ENCODE results near the gene HDHD3. TPM values are rescaled to one million over a fixed set of nuclear protein-coding genes. Genes with fewer than 3 reads are reported as not detected.

Gene HDHD3
- total RNA-seq, 4 donors from 2014 or later = 17.0 to 31.3 (median 25.1) TPM

- WGBS, 2 donors (ENCODE audit: low coverage in 1 of 2) = 86 to 100% methylated on average over 1 to 5 of the region's 5 CpGs
- TF ChIP-seq, protein P1, sequence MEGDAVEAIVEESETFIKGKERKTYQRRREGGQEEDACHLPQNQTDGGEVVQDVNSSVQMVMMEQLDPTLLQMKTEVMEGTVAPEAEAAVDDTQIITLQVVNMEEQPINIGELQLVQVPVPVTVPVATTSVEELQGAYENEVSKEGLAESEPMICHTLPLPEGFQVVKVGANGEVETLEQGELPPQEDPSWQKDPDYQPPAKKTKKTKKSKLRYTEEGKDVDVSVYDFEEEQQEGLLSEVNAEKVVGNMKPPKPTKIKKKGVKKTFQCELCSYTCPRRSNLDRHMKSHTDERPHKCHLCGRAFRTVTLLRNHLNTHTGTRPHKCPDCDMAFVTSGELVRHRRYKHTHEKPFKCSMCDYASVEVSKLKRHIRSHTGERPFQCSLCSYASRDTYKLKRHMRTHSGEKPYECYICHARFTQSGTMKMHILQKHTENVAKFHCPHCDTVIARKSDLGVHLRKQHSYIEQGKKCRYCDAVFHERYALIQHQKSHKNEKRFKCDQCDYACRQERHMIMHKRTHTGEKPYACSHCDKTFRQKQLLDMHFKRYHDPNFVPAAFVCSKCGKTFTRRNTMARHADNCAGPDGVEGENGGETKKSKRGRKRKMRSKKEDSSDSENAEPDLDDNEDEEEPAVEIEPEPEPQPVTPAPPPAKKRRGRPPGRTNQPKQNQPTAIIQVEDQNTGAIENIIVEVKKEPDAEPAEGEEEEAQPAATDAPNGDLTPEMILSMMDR (IDR thresholded peaks at IDR 0.05) = no peak
- TF ChIP-seq POLR2AphosphoS5 (IDR thresholded peaks at IDR 0.05) (no peak), POLR2A (IDR thresholded peaks at IDR 0.05) (no peak), EP300 (IDR thresholded peaks at IDR 0.05) (no peak)
- peaks cover 0 to 17% of the 10 kb centered on the region in 2 donors for H3K36me3 ChIP-seq
- H3K9me3 ChIP-seq = no peaks in the 10 kb centered on the region
- H3K4me3 ChIP-seq = no peak overlapping the region
- peaks cover 0 to 26% (median 15%) of the 10 kb centered on the region in 3 donors for H3K4me1 ChIP-seq
- no peak overlapping the region for H3K27ac ChIP-seq
- no peak for ATAC-seq
- H3K27me3 ChIP-seq = no peaks in the 10 kb centered on the region
Measured at GRCh38 chr9:113398796-113399195, 22.0 kb upstream of the HDHD3 start.

DNA sequence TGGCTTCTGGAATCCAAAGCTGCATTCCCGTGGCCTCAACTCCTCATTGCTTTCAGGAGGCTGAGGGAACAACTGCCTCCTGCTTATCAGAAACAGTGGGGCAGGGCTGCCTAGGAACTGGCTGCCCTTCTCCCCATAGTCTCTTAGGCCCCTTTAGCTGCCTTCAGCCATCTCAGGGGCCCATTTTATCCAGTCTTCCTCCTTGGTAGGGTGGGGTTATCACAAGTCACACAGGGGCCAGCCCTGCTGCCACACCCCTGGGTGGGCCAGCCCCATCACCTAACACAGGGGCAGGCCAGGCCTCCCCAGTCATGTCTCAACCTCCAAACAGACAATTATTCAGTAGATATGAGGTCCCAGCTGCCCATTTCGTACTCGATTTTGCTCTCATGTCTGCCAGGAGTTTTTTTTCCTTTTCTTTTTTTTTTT lies 20.4 kb upstream of the HDHD3 start:
- Histone ChIP-seq H3K4me1 (peaks cover 0 to 26% (median 15%) of the 10 kb centered on the region in 3 donors), H3K9me3 (no peaks in the 10 kb centered on the region), H3K27ac (no peak overlapping the region), H3K4me3 (no peak overlapping the region), H3K36me3 (peaks cover 0 to 33% of the 10 kb centered on the region in 2 donors), H3K27me3 (no peaks in the 10 kb centered on the region)
- no peak for ATAC-seq
- 67% methylated on average over 2 of the region's 3 CpGs; no CpG with 5 or more reads in 1 of the 2 donors for WGBS, 2 donors (ENCODE audit: low coverage in 1 of 2)
- TF ChIP-seq POLR2A (IDR thresholded peaks at IDR 0.05) (no peak), EP300 (IDR thresholded peaks at IDR 0.05) (no peak), POLR2AphosphoS5 (IDR thresholded peaks at IDR 0.05) (no peak)
- TF ChIP-seq, protein P1 (IDR thresholded peaks at IDR 0.05) = no peak

DNA sequence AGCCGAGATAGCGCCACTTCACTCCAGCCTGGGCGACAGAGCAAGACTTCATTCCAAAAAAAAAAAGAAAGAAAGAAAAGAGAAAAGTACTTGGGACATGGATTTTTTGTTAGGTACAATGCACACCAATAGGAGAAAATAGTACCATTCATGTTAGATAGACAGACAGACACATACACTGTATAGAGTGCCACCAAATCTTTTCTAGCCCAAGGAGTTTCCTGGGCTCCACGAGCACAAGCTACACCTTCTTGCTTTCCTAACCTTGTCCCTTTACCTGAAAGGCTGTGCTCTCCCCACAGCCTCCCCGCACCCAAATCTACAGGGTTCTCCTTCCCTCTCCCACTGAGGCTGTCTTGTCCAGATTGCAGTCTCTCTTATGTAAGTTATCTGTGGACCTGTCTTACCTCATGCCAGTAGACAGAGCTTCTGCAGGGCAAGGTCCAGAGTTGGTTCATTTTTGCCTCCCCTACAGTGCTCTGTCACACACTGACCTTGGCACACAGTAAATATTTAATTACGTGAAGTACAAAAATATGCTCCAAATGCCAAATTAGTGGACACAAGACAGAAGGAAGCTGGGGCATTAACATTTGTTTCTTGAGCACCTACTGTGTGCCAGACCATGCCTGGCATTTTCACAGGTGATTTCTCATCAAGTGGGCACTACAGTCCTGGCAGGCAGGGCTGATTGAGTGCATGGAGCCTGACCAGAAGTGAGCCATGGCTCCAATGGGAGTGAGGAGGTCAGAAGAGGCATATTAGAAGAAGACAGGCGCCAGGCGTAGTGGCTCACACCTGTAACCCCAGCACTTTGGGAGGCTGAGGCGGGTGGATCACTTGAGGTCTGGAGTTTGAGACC lies 18.4 kb upstream of the HDHD3 start:
- H3K27ac ChIP-seq = no peak overlapping the region
- 92 to 95% methylated on average over 5 to 7 of the region's 9 CpGs for WGBS, 2 donors (ENCODE audit: low coverage in 1 of 2)

DNA sequence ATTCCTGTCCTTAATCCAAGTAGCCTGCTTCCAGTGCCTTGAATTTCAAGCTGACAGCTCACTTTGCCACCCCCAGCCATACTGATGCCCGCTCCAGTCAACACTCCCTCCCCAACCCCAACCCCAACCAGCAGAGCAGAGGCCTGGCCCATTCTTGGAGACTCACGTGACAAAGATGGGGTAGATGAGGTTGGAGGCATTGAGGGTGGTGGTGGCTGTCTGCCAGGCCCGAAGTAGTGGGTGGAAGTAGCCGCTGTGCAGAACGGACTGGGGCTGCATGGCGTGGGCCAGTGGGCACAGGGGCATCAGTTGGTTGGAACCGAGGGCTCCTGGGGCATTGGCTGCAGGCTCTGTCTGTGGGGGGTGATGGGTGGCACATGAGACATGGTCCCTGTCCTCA lies 16.5 kb upstream of the HDHD3 start:
- Histone ChIP-seq H3K9me3 (no peaks in the 10 kb centered on the region), H3K4me1 (no peaks in the 10 kb centered on the region), H3K4me3 (no peak overlapping the region), H3K27ac (no peak overlapping the region), H3K27me3 (no peaks in the 10 kb centered on the region), H3K36me3 (peaks cover 0 to 72% of the 10 kb centered on the region in 2 donors)
- WGBS, 2 donors (ENCODE audit: low coverage in 1 of 2) = no CpG with 5 or more reads among the region's 7 CpGs
- TF ChIP-seq POLR2AphosphoS5 (IDR thresholded peaks at IDR 0.05) (no peak), EP300 (IDR thresholded peaks at IDR 0.05) (no peak), POLR2A (IDR thresholded peaks at IDR 0.05) (no peak)
- TF ChIP-seq, protein P1 (IDR thresholded peaks at IDR 0.05) = no peak
- no peak for ATAC-seq

More for the DNA sequence above, 18.4 kb upstream of the HDHD3 start:
- no peak for TF ChIP-seq POLR2AphosphoS5 (IDR thresholded peaks at IDR 0.05)
- TF ChIP-seq EP300 (IDR thresholded peaks at IDR 0.05) = no peak
- TF ChIP-seq, protein P1 (IDR thresholded peaks at IDR 0.05) = no peak
- ATAC-seq = no peak
- H3K9me3 ChIP-seq = no peaks in the 10 kb centered on the region
- peaks cover 0 to 53% of the 10 kb centered on the region in 2 donors for H3K36me3 ChIP-seq
- peaks cover 0 to 11% (median 7%) of the 10 kb centered on the region in 3 donors for H3K4me1 ChIP-seq
- H3K4me3 ChIP-seq = no peak overlapping the region
- no peaks in the 10 kb centered on the region for H3K27me3 ChIP-seq

- Histone ChIP-seq H3K4me1 (no peaks in the 10 kb centered on the region), H3K4me3 (no peak overlapping the region), H3K36me3 (peaks cover 0 to 84% of the 10 kb centered on the region in 2 donors), H3K27me3 (no peaks in the 10 kb centered on the region), H3K27ac (no peak overlapping the region), H3K9me3 (no peaks in the 10 kb centered on the region)
- 100% methylated on average over 2 of the region's 7 CpGs for WGBS, 2 donors (ENCODE audit: low coverage in 1 of 2)
- TF ChIP-seq POLR2A (IDR thresholded peaks at IDR 0.05) = no peak
- no peak for TF ChIP-seq POLR2AphosphoS5 (IDR thresholded peaks at IDR 0.05)
- TF ChIP-seq, protein P1 (IDR thresholded peaks at IDR 0.05) = no peak
- no peak for TF ChIP-seq EP300 (IDR thresholded peaks at IDR 0.05)
- no peak for ATAC-seq
Measured at GRCh38 chr9:113391917-113392316, 15.1 kb upstream of the HDHD3 start.
